Right atrium auricular region (tissue), 2 donors: ENCODE data around the gene TMPRSS6. TPM values are rescaled to one million over a fixed set of nuclear protein-coding genes. Genes with fewer than 3 reads are reported as not detected.

ENCODE experiments used
- DNase-seq: peaks from one replicate; pipeline ENCODE4 v3.0.0-alpha.2; 2019; ENCODE audit warnings: low spot score
- H3K27ac ChIP-seq, 2 donors: fragments of 200-600 bp; sonication (generic); 1 replicate in 1 of 2; 2 replicates in 1 of 2; pipeline ENCODE4 v1.5.1; 2016 to 2019
- H3K27me3 ChIP-seq, 2 donors: fragments of 200-600 bp; sonication (generic); one replicate each; pipeline versions ENCODE4 v1.5.1 to v1.6.0; 2017 to 2019
- H3K36me3 ChIP-seq: fragments of 200-600 bp; sonication (generic); one replicate; pipeline ENCODE4 v1.5.1; 2016
- H3K4me1 ChIP-seq, 2 donors: fragments of 200-600 bp; sonication (generic); one replicate each; pipeline versions ENCODE4 v1.5.1 to v1.6.0; 2017 to 2019
- H3K4me3 ChIP-seq, 2 donors: fragments of 200-600 bp; sonication (generic); 1 replicate in 1 of 2; 2 replicates in 1 of 2; pipeline ENCODE4 v1.5.1; 2017 to 2019; ENCODE audit warnings: mild to moderate bottlenecking in 1 of 2, moderate library complexity in 1 of 2
- H3K9me3 ChIP-seq, 2 donors: fragments of 200-600 bp; sonication (generic); one replicate each; pipeline ENCODE4 v1.5.1; 2019
- total RNA-seq, 2 donors: library from RNA; depleted of rRNA; stranded (reverse); fragments of >200 nt; gene quantifications; one replicate each; pipeline ENCODE4 v1.1.0, GENCODE V29; 2016
- TF ChIP-seq, protein P1 (sequence below), 2 donors: fragments of 200-600 bp; sonication (generic); IDR thresholded peaks; one replicate each; pipeline ENCODE4 v1.5.1; 2019; ENCODE audit warnings: antibody characterized with exemption in 2 of 2

The TMPRSS6 gene
- total RNA-seq = not detected

DNA sequence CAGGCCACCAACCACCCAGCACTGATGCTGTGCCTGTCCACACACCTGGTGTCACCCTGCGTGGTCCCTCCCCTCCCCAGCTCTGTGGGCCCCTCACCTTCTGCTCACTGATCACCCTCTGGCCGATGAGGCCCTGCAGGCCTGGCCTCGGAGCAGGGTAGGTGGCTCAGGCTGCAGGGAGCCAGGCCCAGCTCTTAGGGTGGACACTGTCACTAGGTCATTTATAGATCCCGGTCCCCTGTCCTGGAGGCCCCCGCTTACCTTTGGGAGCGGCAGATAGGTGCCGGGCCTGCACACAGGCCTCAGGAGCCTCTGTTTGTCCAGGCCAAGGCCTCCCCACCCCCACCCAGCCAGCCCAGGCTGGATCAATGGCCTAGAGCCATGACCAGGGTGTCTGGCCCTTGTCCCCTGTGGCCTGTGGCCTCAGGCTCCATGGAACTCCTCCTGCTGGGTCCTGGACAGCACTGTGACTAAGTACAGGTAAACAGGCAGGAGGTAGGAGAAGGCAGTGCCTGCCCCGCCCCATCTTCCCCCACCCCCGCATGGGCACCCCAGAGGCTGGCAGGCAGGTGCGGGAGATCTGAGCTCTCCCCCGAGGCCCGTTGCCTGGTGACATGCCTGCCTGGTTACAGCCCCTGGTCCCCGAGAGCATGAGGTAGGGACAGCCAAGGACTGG is at the start of gene TMPRSS6:
Gene TMPRSS6, minus strand, starts transcription at position 472 of the 676 bp plus-strand sequence. CDS start 6,296 bp downstream, outside the sequence.
- no peaks in the 10 kb centered on the region for H3K9me3 ChIP-seq
- no peaks in the 10 kb centered on the region for H3K36me3 ChIP-seq
- no peaks in the 10 kb centered on the region for H3K27me3 ChIP-seq
- DNase-seq = no peak
- TF ChIP-seq, protein P1, sequence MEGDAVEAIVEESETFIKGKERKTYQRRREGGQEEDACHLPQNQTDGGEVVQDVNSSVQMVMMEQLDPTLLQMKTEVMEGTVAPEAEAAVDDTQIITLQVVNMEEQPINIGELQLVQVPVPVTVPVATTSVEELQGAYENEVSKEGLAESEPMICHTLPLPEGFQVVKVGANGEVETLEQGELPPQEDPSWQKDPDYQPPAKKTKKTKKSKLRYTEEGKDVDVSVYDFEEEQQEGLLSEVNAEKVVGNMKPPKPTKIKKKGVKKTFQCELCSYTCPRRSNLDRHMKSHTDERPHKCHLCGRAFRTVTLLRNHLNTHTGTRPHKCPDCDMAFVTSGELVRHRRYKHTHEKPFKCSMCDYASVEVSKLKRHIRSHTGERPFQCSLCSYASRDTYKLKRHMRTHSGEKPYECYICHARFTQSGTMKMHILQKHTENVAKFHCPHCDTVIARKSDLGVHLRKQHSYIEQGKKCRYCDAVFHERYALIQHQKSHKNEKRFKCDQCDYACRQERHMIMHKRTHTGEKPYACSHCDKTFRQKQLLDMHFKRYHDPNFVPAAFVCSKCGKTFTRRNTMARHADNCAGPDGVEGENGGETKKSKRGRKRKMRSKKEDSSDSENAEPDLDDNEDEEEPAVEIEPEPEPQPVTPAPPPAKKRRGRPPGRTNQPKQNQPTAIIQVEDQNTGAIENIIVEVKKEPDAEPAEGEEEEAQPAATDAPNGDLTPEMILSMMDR (IDR thresholded peaks at IDR 0.05) = no peak
- no peak within 1 kb of the TSS for H3K4me3 ChIP-seq
- H3K27ac ChIP-seq = no peak within 1 kb of the TSS
- no peaks in the 10 kb centered on the region for H3K4me1 ChIP-seq

DNA sequence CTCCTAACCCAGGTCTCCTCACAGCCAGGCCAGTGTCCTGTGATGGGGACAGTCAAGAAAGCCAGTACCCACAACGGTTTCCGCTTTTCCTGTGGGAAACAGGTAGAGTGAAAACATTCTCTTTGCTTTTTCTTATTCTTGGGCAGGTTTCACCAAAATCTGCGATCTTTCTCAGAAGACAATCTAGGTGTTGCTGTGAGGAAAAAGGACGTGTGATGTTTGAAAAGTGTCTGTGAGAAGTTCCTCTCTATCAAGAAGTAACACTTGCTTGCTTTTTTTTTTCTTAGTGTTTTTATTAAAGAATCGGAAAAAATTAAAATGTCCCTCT is 49.4 kb upstream of the TMPRSS6 start:
- no peaks in the 10 kb centered on the region for H3K9me3 ChIP-seq
- H3K27ac ChIP-seq = no peak overlapping the region
- no peaks in the 10 kb centered on the region for H3K4me1 ChIP-seq
- no peak overlapping the region for H3K4me3 ChIP-seq
- no peaks in the 10 kb centered on the region for H3K27me3 ChIP-seq
- TF ChIP-seq, protein P1 (IDR thresholded peaks at IDR 0.05) = no peak
- no peaks in the 10 kb centered on the region for H3K36me3 ChIP-seq
- no peak for DNase-seq

DNA sequence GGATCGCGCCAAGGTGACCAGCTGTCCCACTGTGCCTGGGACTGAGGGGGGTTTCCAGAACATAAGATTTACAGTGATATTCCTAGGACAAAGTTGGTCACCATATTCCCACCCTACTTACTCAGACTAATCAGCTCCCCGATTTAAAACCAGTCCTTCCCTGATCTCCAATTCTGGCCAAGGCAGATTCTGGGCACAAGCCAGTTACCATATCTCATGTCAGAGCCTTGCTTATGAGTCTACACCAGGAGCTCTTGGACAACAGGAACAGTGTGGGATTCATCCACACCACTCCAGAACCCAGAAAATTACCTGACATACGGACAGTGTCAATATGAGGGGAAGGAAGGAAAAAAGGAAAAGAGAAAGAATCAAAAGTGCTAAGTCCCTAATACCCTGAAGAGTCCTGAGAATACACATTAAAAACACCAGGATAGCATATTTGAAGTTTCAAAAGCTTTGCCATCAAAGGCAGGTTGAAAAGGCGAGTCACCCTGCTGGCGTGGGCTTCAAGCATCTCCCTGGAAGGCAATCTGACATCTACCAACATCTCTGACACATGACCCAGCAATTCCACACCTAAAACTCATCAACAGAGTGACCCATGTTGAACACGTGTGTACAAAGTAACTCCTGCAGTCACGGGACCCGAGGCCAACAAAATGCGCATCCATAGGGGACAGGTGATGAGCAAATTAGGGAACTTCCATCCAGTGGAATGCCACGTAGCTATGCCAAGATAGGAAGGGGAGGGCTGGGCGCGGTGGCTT is 48.2 kb upstream of the TMPRSS6 start:
- Histone ChIP-seq H3K27me3 (no peaks in the 10 kb centered on the region), H3K27ac (no peak overlapping the region), H3K36me3 (no peaks in the 10 kb centered on the region), H3K4me1 (no peaks in the 10 kb centered on the region), H3K4me3 (no peak overlapping the region), H3K9me3 (no peaks in the 10 kb centered on the region)
- DNase-seq = no peak
- TF ChIP-seq, protein P1 (IDR thresholded peaks at IDR 0.05) = no peak

DNA sequence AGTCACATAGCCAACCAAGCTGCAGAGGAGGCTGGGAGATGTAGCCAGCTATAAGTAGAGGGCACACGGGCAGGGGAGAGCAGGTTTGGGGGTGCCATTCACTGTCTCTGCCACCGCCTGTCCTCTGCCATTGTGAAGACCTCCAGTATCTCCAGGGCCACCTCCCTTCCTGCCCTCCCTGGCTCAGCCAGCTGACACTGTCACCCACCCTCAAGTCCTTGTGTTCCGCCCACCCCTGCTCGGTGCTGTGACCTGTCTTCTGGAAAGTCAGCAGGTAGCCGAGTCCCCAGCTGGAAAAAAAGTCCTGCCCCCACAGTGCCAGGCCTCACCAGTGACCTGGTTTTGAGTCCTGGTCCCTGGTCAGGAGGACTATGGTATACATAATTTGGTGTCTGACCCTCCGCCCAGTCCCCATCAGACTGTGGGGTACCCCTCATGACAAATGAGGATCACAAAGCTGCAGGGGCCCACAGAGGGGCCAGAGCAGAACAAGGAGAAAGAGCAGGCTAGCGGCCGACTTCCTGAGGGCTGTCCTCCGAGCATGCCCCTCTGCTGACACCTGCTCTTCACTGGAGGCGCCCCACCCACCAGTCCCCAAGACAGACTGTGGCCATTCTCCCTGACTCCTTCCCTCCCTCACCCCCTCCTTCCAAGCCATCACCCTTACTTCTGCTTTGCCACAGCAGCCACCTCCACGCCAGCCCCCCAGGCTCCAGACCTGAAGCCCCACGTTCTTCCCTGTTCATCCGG is 47.3 kb upstream of the TMPRSS6 start:
- H3K27me3 ChIP-seq = no peaks in the 10 kb centered on the region
- H3K9me3 ChIP-seq = no peaks in the 10 kb centered on the region

DNA sequence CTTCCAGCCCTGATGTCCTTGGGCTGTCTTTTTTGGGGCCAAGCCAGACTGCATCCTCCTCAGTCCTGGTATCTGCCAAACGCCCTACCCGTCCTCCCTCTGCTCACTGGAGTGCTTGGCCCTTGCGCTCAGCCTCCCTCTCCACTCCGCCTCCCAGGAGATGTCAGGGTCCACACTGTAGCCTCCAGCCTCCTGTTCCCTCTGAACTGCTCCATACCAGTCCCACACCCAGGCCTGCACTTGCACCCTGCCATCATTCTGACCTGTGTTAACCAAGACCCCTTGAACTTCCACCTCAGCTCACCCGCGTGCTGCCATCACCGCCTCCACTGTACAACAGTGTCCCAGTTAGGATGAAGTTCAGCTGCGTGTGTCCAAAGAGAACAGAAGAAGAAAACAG is 46.5 kb upstream of the TMPRSS6 start:
- H3K36me3 ChIP-seq = no peaks in the 10 kb centered on the region
- no peaks in the 10 kb centered on the region for H3K27me3 ChIP-seq
- H3K27ac ChIP-seq = no peak overlapping the region
- TF ChIP-seq, protein P1 (IDR thresholded peaks at IDR 0.05) = no peak
- DNase-seq = no peak
- H3K4me1 ChIP-seq = no peaks in the 10 kb centered on the region
- no peaks in the 10 kb centered on the region for H3K9me3 ChIP-seq
- no peak overlapping the region for H3K4me3 ChIP-seq

More for the DNA sequence above, 47.3 kb upstream of the TMPRSS6 start:
- Histone ChIP-seq H3K4me3 (no peak overlapping the region), H3K4me1 (no peaks in the 10 kb centered on the region), H3K27ac (no peak overlapping the region), H3K36me3 (no peaks in the 10 kb centered on the region)
- TF ChIP-seq, protein P1 (IDR thresholded peaks at IDR 0.05) = no peak
- DNase-seq = no peak
